ENCODE measurements around the gene SCN9A.

Gene SCN9A

DNA sequence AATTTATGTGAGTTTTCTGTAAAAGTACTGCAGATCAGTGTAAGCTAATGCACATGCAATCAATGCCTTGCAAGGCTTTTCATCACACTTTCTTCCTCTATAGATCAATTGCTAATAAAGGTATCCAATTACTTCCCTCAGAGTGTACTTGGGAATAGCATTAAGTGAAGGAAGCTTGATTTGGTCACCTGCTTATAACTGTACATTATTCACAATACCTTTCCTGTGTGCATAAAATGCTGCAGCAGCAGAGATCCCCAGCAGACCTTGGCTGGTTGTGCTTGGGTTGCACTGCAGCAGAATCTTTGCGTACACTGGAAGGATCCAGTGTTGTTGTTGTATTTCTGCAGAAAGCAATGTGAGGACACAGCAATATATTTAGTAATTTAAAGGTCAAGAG, 18.5 kb upstream of the SCN9A start:
- H3K9ac ChIP-seq (ENCODE audit: low read length), result no peak overlapping the region
- H3K27me3 ChIP-seq (ENCODE audit: control insufficient read depth, insufficient read depth, low read length), result no peaks in the 10 kb centered on the region
- H3K36me3 ChIP-seq (ENCODE audit: control insufficient read depth, insufficient read depth, low read length), result no peaks in the 10 kb centered on the region
- no peak overlapping the region for H3K4me3 ChIP-seq (ENCODE audit: low read length)
- no peak overlapping the region for H3K27ac ChIP-seq (ENCODE audit: low read depth, low read length)
- H3K4me1 ChIP-seq (ENCODE audit: control insufficient read depth, insufficient read depth, low read length), result no peaks in the 10 kb centered on the region

DNA sequence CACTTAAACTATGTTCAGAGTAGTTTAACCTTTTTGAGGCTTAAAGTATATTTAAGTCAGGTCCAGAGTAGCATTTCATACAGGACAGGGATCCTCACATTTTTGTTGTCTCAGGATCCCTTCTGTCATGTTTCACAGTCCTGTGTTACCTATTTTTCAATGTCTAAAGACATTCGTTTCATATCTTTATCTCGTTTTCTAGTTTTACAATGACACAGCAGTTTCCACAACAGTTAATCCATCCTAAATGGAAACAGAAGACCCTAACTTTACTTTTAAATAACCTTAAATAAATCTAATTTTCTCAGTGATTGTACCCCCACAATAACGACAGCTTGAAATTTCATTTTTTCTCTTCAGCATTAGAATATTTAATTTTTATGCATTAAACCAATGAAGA, 17.3 kb upstream of the SCN9A start:
- Histone ChIP-seq H3K27ac (ENCODE audit: low read depth, low read length) (no peak overlapping the region), H3K4me1 (ENCODE audit: control insufficient read depth, insufficient read depth, low read length) (no peaks in the 10 kb centered on the region)

DNA sequence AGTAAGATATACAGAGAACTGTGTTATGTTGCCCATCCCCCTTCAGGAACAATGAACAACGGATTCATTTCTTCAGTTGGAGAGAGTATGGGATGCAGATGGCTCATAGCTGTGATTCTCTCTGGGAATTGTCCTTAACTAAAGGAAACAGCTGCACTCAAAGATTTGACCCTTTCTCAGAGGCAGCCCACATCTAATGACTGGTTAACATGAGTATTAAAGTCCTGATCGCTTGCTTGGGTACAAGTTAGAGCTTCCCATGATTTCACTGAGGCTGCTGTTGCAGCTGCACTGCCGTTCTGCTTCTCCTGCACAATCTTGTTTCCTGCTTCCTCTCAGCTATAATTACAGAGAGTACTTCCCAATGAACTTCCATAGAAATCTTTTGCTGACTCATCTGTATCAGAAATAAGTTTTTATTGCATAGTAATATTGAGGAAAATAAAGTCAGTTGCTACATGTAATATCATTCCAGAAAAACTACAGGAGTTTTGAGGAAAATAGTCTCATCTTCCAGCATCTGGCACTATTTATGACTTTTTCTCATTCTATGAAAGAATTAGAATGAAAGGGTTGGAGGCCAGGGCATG, 12.8 kb upstream of the SCN9A start:
- H3K27me3 ChIP-seq (ENCODE audit: control insufficient read depth, insufficient read depth, low read length), result no peaks in the 10 kb centered on the region
- no peaks in the 10 kb centered on the region for H3K4me1 ChIP-seq (ENCODE audit: control insufficient read depth, insufficient read depth, low read length)
- H3K9ac ChIP-seq (ENCODE audit: low read length), result no peak overlapping the region
- H3K27ac ChIP-seq (ENCODE audit: low read depth, low read length), result no peak overlapping the region
- no peaks in the 10 kb centered on the region for H3K36me3 ChIP-seq (ENCODE audit: control insufficient read depth, insufficient read depth, low read length)
- H3K4me3 ChIP-seq (ENCODE audit: low read length), result no peak overlapping the region

More for the DNA sequence above, 17.3 kb upstream of the SCN9A start:
- no peaks in the 10 kb centered on the region for H3K36me3 ChIP-seq (ENCODE audit: control insufficient read depth, insufficient read depth, low read length)
- H3K9ac ChIP-seq (ENCODE audit: low read length), result no peak overlapping the region
- no peak overlapping the region for H3K4me3 ChIP-seq (ENCODE audit: low read length)
- no peaks in the 10 kb centered on the region for H3K27me3 ChIP-seq (ENCODE audit: control insufficient read depth, insufficient read depth, low read length)

DNA sequence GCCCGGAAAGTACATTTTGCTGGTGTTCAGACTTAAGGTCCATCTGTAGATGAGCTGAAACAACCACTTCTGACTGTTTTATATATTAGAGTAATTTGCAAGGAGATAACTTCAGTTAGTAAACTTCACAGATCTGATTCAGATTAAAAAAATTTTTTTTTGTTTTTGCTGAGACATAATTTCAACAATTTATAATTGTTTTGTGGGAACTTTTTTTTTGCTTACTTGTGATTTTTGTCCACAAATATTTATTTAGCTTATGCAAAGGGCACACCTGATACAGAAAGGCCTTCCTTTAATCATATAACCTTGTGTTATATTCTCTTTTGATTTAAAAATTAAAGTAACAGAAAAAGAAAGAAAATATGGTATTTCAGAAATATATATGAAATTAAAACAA, 9.6 kb upstream of the SCN9A start:
- no peaks in the 10 kb centered on the region for H3K27me3 ChIP-seq (ENCODE audit: control insufficient read depth, insufficient read depth, low read length)
- no peaks in the 10 kb centered on the region for H3K4me1 ChIP-seq (ENCODE audit: control insufficient read depth, insufficient read depth, low read length)
- no peak overlapping the region for H3K9ac ChIP-seq (ENCODE audit: low read length)
- H3K4me3 ChIP-seq (ENCODE audit: low read length), result no peak overlapping the region
- no peak overlapping the region for H3K27ac ChIP-seq (ENCODE audit: low read depth, low read length)
- no peaks in the 10 kb centered on the region for H3K36me3 ChIP-seq (ENCODE audit: control insufficient read depth, insufficient read depth, low read length)

DNA sequence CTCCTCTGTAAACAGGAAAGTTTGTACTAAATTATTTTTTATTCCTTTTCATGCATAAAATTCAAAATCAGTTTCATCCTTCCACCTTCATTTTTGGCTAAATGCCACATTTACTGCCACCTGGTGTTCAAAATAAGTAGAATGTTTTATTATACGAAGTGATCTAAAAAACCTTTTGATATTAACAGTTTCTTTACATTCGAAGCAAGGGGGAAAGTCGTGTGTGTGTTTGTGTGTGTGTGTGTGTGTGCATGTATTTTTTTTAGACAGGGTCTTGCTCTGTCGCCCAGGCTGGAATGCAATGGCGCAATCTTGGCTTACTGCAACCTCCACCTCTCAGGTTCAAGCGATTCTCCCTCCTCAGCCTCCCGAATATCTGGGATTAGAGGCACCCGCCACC, 9.0 kb upstream of the SCN9A start:
- Histone ChIP-seq H3K27me3 (ENCODE audit: control insufficient read depth, insufficient read depth, low read length) (no peaks in the 10 kb centered on the region), H3K9ac (ENCODE audit: low read length) (no peak overlapping the region), H3K4me3 (ENCODE audit: low read length) (no peak overlapping the region), H3K36me3 (ENCODE audit: control insufficient read depth, insufficient read depth, low read length) (no peaks in the 10 kb centered on the region), H3K4me1 (ENCODE audit: control insufficient read depth, insufficient read depth, low read length) (no peaks in the 10 kb centered on the region), H3K27ac (ENCODE audit: low read depth, low read length) (no peak overlapping the region)

DNA sequence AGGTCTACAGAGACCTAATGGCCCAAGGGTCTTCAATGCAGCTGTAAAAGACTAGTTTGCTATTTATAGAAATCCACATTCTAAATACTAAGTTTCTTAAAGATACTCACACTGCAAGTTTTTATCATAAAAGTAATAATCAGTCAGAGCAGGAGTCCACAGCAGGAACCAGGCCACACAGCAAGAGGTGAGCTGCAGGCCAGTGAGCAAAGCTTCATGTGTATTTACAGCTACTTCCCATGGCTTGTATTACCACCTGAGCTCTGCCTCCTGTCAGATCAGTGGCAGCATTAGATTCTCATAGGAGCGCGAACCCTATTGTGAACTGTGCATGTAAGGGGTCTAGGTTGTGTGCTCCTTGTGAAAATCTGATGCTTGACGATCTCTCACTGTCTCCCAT, 6.7 kb upstream of the SCN9A start:
- H3K4me3 ChIP-seq (ENCODE audit: low read length), result no peak overlapping the region
- H3K27ac ChIP-seq (ENCODE audit: low read depth, low read length), result no peak overlapping the region
- no peaks in the 10 kb centered on the region for H3K4me1 ChIP-seq (ENCODE audit: control insufficient read depth, insufficient read depth, low read length)
- H3K27me3 ChIP-seq (ENCODE audit: control insufficient read depth, insufficient read depth, low read length), result no peaks in the 10 kb centered on the region
- no peaks in the 10 kb centered on the region for H3K36me3 ChIP-seq (ENCODE audit: control insufficient read depth, insufficient read depth, low read length)
- H3K9ac ChIP-seq (ENCODE audit: low read length), result no peak overlapping the region

DNA sequence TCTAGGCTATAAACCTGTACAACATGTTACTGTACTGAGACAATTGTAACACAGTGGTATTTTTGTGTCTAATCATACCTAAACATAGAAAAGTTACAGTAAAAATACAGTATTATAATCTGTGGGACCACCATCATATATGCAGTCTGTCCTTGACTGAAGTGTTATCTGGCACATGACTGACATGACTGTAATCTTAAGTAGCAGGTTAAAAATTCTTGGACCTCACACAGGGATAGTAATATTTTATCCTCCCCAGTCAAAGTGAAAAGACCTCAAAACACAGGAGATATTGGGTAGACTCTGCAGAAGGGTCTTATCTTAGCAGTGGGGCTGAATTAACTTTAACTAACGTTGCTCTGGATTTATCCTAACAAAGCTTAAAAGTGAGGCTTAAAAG, 4.9 kb upstream of the SCN9A start:
- Histone ChIP-seq H3K4me3 (ENCODE audit: low read length) (no peak overlapping the region), H3K4me1 (ENCODE audit: control insufficient read depth, insufficient read depth, low read length) (no peaks in the 10 kb centered on the region), H3K27me3 (ENCODE audit: control insufficient read depth, insufficient read depth, low read length) (no peaks in the 10 kb centered on the region), H3K36me3 (ENCODE audit: control insufficient read depth, insufficient read depth, low read length) (no peaks in the 10 kb centered on the region), H3K27ac (ENCODE audit: low read depth, low read length) (no peak overlapping the region), H3K9ac (ENCODE audit: low read length) (no peak overlapping the region)

DNA sequence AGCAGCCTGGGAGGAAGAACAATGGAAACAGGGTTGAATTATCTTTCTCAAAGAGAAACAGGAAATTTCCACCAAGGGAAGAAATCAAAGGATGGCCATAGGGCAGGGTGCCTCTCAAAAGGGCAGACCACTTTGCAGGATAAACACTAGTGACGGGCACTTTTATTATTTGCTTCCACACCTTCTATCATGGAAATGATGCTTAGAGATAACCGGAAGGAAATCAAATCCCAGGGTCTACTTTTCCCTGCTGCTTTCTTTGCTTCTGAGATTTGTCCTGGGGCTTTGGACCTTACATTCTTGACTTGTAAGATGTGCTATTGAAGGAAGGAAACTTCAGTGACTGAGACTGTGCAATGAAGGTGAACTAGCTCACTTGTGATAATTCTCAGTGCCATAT, 1.1 kb upstream of the SCN9A start:
- H3K27ac ChIP-seq (ENCODE audit: low read depth, low read length), result no peak overlapping the region

DNA sequence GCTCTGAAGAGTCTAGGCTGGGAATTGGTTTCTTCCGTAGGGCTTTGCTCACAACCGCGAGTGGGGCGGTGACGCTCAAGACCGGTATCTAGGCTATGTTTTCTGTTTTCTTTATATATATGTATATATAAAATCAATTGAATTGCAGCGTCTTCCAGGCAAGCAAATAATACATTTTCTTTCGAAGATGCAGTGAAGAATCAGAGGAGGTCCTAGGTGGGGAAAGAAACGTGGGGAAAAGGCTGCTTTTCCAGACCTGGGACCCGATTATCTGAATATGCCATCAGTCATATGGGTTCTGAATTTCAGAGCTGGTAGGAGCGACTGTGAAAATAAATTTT, 714 bp upstream of the SCN9A start:
- no peaks in the 10 kb centered on the region for H3K36me3 ChIP-seq (ENCODE audit: control insufficient read depth, insufficient read depth, low read length)
- no peak overlapping the region for H3K9ac ChIP-seq (ENCODE audit: low read length)
- H3K4me3 ChIP-seq (ENCODE audit: low read length), result peak overlapping the region; percentile 69
- no peaks in the 10 kb centered on the region for H3K4me1 ChIP-seq (ENCODE audit: control insufficient read depth, insufficient read depth, low read length)
- peak overlapping the region; percentile 77 for H3K27ac ChIP-seq (ENCODE audit: low read depth, low read length)
- H3K27me3 ChIP-seq (ENCODE audit: control insufficient read depth, insufficient read depth, low read length), result no peaks in the 10 kb centered on the region

More for the DNA sequence above, 1.1 kb upstream of the SCN9A start:
- no peak overlapping the region for H3K9ac ChIP-seq (ENCODE audit: low read length)
- no peaks in the 10 kb centered on the region for H3K27me3 ChIP-seq (ENCODE audit: control insufficient read depth, insufficient read depth, low read length)
- no peaks in the 10 kb centered on the region for H3K4me1 ChIP-seq (ENCODE audit: control insufficient read depth, insufficient read depth, low read length)
- H3K4me3 ChIP-seq (ENCODE audit: low read length), result no peak overlapping the region
- no peaks in the 10 kb centered on the region for H3K36me3 ChIP-seq (ENCODE audit: control insufficient read depth, insufficient read depth, low read length)

DNA sequence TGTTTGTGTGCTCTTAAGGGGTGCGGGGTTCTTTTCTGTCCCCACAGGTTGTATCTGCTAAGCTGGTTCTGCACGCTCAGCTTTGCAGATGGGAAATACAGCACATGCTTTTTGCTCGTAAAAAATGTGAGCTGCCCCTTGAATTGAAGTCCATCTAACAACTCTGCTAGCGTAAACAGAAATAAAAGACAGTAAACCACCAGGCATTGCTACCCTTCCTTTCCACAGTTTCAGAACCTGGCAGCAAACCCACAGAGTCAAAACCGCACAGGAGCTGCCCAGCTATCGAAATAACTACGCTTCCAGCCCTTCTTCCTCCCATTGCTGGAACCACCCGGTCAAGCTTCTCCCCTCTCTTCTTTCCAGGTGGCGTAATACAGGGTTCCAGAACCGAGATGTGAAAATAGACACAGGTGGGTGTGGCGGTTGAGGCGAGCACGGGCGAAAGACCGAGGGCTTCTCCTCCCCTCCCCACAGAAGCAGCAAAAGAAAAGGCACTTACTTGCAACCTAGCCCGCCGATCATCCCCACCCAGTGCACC, 479 bp downstream of the SCN9A start:
- H3K4me1 ChIP-seq (ENCODE audit: control insufficient read depth, insufficient read depth, low read length), result no peaks in the 10 kb centered on the region
- no peaks in the 10 kb centered on the region for H3K27me3 ChIP-seq (ENCODE audit: control insufficient read depth, insufficient read depth, low read length)
- no peak overlapping the region for H3K9ac ChIP-seq (ENCODE audit: low read length)
- peak overlapping the region; percentile 69 for H3K4me3 ChIP-seq (ENCODE audit: low read length)
- no peaks in the 10 kb centered on the region for H3K36me3 ChIP-seq (ENCODE audit: control insufficient read depth, insufficient read depth, low read length)
- H3K27ac ChIP-seq (ENCODE audit: low read depth, low read length), result no peak overlapping the region

DNA sequence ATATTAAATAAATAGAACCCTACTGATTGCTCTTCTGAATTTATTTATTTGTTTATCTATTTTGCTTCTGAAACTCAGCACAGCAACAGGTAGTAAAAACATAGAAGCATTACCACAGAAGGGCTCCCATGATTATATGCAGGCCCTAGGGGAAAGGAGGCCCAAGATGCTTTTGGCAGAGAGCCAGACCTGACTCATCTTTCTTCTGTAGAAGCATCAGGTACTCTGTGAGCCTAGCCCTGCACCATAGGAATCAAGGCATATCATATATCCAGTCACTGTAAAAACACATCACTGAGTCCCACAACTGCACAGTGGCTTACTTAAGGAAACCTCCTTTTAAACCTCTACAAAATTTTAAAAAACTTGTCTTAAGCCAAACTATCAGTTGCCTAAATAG, 1.8 kb downstream of the SCN9A start:
- Histone ChIP-seq H3K27ac (ENCODE audit: low read depth, low read length) (no peak overlapping the region), H3K36me3 (ENCODE audit: control insufficient read depth, insufficient read depth, low read length) (no peaks in the 10 kb centered on the region), H3K9ac (ENCODE audit: low read length) (no peak overlapping the region), H3K4me1 (ENCODE audit: control insufficient read depth, insufficient read depth, low read length) (no peaks in the 10 kb centered on the region), H3K27me3 (ENCODE audit: control insufficient read depth, insufficient read depth, low read length) (no peaks in the 10 kb centered on the region), H3K4me3 (ENCODE audit: low read length) (no peak overlapping the region)

DNA sequence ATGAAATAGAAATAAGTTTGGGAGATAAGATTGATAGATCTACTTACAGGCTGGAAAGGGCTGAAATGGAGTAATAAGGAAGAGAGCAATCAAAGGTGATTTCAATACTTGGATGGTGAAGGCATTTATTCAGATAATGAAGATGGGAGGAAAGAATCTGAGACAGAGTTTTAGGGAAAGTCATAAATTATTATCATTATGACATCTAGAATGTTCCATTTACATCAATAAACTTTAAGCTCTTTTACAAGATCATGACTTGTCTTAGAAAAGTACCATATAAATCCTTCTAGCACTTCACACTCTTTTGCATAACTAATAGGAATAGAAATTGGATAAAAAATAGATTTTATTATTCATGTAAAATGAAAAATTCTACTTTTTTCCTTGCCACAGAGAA, 2.2 kb downstream of the SCN9A start:
- Histone ChIP-seq H3K4me3 (ENCODE audit: low read length) (no peak overlapping the region), H3K4me1 (ENCODE audit: control insufficient read depth, insufficient read depth, low read length) (no peaks in the 10 kb centered on the region), H3K36me3 (ENCODE audit: control insufficient read depth, insufficient read depth, low read length) (no peaks in the 10 kb centered on the region), H3K9ac (ENCODE audit: low read length) (no peak overlapping the region), H3K27me3 (ENCODE audit: control insufficient read depth, insufficient read depth, low read length) (no peaks in the 10 kb centered on the region), H3K27ac (ENCODE audit: low read depth, low read length) (no peak overlapping the region)

DNA sequence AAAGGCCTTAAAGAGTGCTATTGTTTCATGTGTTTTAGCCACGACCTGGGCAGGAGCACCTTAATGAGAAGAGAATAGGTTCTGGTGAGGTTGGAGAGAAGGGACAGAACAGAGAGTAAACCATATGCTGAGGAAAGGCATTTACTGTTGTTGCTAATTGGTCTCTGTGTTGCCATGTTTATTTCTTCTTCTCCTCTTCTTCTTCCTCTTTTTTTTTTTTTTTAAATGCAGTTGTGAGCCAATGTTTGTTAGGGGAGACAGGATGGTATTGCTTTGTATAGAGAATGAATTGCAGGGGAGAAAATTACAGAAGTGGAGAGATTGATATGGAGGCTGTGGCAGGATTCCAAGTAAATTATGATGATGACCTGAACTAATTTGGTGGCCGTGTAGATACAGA, 2.6 kb downstream of the SCN9A start:
- Histone ChIP-seq H3K9ac (ENCODE audit: low read length) (no peak overlapping the region), H3K4me1 (ENCODE audit: control insufficient read depth, insufficient read depth, low read length) (no peaks in the 10 kb centered on the region), H3K27ac (ENCODE audit: low read depth, low read length) (no peak overlapping the region), H3K27me3 (ENCODE audit: control insufficient read depth, insufficient read depth, low read length) (no peaks in the 10 kb centered on the region), H3K4me3 (ENCODE audit: low read length) (no peak overlapping the region), H3K36me3 (ENCODE audit: control insufficient read depth, insufficient read depth, low read length) (no peaks in the 10 kb centered on the region)
